ENCODE data around the gene VWA8.

DNA sequence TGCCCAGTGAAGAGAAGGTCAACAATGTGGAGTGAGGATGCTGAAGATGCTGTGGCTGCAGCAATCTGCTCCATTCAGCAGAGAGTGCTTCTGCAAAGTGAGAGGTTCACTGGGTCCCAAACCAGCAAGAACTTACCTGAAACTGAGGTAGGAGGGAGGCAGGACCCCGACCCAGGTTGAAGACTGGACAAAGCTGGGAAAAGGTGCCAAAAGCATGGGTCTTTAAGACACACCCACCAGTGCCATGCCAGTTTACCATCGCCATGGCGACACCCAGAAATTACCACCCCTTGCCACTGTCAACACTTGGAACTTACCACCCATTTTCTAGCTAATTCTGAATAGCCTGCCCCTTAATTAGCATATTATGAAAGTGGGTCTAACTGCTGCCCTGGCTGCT lies 432.9 kb downstream of the VWA8 start:
- TF ChIP-seq POLR2A (IDR thresholded peaks at IDR 0.05), result no peak
- TF ChIP-seq, protein P1, sequence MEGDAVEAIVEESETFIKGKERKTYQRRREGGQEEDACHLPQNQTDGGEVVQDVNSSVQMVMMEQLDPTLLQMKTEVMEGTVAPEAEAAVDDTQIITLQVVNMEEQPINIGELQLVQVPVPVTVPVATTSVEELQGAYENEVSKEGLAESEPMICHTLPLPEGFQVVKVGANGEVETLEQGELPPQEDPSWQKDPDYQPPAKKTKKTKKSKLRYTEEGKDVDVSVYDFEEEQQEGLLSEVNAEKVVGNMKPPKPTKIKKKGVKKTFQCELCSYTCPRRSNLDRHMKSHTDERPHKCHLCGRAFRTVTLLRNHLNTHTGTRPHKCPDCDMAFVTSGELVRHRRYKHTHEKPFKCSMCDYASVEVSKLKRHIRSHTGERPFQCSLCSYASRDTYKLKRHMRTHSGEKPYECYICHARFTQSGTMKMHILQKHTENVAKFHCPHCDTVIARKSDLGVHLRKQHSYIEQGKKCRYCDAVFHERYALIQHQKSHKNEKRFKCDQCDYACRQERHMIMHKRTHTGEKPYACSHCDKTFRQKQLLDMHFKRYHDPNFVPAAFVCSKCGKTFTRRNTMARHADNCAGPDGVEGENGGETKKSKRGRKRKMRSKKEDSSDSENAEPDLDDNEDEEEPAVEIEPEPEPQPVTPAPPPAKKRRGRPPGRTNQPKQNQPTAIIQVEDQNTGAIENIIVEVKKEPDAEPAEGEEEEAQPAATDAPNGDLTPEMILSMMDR (IDR thresholded peaks at IDR 0.05), result no peak
- TF ChIP-seq POLR2AphosphoS5 (IDR thresholded peaks at IDR 0.05), result no peak

Data from breast epithelium (tissue), 3 donors.